ENCODE data around the gene PEX14. TPM values are rescaled to one million over a fixed set of nuclear protein-coding genes. Genes with fewer than 3 reads are reported as not detected.

PEX14 gene
- total RNA-seq, 1 experiment from 2014 or later: 29.3 TPM

DNA sequence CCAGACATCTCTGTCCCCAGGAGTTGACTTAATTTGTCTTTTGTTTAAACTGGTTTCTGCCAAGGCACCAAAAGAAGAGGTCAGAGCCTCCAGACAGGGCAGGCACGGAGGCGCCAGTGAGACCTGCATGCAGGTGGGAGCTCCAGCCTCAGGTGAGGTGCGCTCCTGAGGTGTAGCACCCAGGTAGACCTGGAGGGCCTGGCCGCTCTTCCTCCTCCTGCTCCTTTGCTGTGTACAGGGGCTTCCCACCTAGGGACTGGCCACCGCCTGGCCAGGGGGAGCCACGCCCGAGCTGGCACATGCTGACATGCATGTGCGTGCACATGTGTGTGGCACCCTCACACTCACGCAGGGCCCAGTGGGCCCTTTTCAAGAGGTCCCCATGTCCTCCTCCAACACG, 158.7 kb downstream of the PEX14 start:
- H3K79me2 ChIP-seq (ENCODE audit: insufficient read depth, low read length): no peaks in the 10 kb centered on the region
- H3K9me2 ChIP-seq (ENCODE audit: insufficient read depth): no peaks in the 10 kb centered on the region
- H3K9ac ChIP-seq (ENCODE audit: low read length): no peak overlapping the region
- no peaks in the 10 kb centered on the region for H3K27me3 ChIP-seq (ENCODE audit: insufficient read depth, low read length)
- ChIA-PET POLR2A (no interaction called here), RAD21 (ENCODE audit: low non-redundant PET in 1 of 2, low total read pairs in 2 of 2, uncharacterized antibody in 2 of 2, unreplicated experiment in 2 of 2) (no interaction called here), CTCF (no interaction called here)
- ATAC-seq (no peak), DNase-seq (ENCODE audit: low read depth, low spot score) (no peak)
- no TSS peak for BruUV-seq (replicated peaks)
- H2AFZ ChIP-seq (ENCODE audit: low read depth, low read length, poor library complexity, severe bottlenecking): no peak overlapping the region
- H4K20me1 ChIP-seq (ENCODE audit: insufficient read depth): no peaks in the 10 kb centered on the region
- no peaks in the 10 kb centered on the region for H3K36me3 ChIP-seq (ENCODE audit: control insufficient read depth in 1 of 2, insufficient read depth in 2 of 2, low read length in 2 of 2)
- no peaks in the 10 kb centered on the region for H3K9me3 ChIP-seq (ENCODE audit: control insufficient read depth in 1 of 2, insufficient read depth in 1 of 2, low read depth in 1 of 2, low read length in 2 of 2)
- H3K4me1 ChIP-seq (ENCODE audit: control insufficient read depth in 1 of 2, insufficient read depth in 2 of 2, low read length in 2 of 2): peaks cover 0 to 7% of the 10 kb centered on the region in 2 experiments; a peak in 1 of 4 replicates
- H3K27ac ChIP-seq (ENCODE audit: low read depth, low read length): no peak overlapping the region
- no peak for TF ChIP-seq ZBTB33 (IDR thresholded peaks at IDR 0.05; ENCODE audit: extremely low read depth, insufficient replicate concordance, low read length)
- no peak for TF ChIP-seq EZH2phosphoT487 (IDR thresholded peaks at IDR 0.05; ENCODE audit: borderline replicate concordance)
- TF ChIP-seq CTCF (IDR thresholded peaks at IDR 0.05 in 2 of 3, conservative IDR thresholded peaks at IDR 0.05 in 1 of 3; ENCODE audit: borderline replicate concordance in 1 of 3, insufficient read depth in 1 of 3, low read depth in 2 of 3, low read length in 2 of 3): no peak
- TF ChIP-seq SRF (IDR thresholded peaks at IDR 0.05; ENCODE audit: low read depth): no peak
- TF ChIP-seq TCF7L2 (IDR thresholded peaks at IDR 0.05; ENCODE audit: borderline replicate concordance, extremely low read depth, insufficient read depth, insufficient read length): no peak
- no peak for TF ChIP-seq POLR2AphosphoS5 (IDR thresholded peaks at IDR 0.05; ENCODE audit: low read depth, low read length)
- no peak for TF ChIP-seq RAD21 (IDR thresholded peaks at IDR 0.05; ENCODE audit: low read depth)
- TF ChIP-seq SIN3A (IDR thresholded peaks at IDR 0.05; ENCODE audit: low read depth): no peak
- no peak for TF ChIP-seq ELF1 (IDR thresholded peaks at IDR 0.05; ENCODE audit: borderline replicate concordance, low read depth)
- TF ChIP-seq ZFX (IDR thresholded peaks at IDR 0.05): no peak
- TF ChIP-seq SP1 (IDR thresholded peaks at IDR 0.05; ENCODE audit: low read depth): no peak
- intact Hi-C loops (cut with micrococcal nuclease): no loop called here
- H3K4me3 ChIP-seq (replicated peaks in 1 of 2; ENCODE audit: low read depth in 1 of 2, low read length in 2 of 2): no peak overlapping the region
- no peak overlapping the region for H3K4me2 ChIP-seq (ENCODE audit: low read length)
